Esophagus squamous epithelium (tissue), 5 donors: ENCODE results near the gene SPP1. TPM values are rescaled to one million over a fixed set of nuclear protein-coding genes. Genes with fewer than 3 reads are reported as not detected.

Experiments
- DNase-seq: peaks from one replicate; lab custom pipeline; 2025; lab: John Stamatoyannopoulos, UW
- H3K27ac ChIP-seq, 4 donors: fragments of 200-600 bp; sonication (generic); one replicate each; pipeline ENCODE4 v1.5.1; 2016 to 2019; ENCODE audit warnings: mild to moderate bottlenecking in 1 of 4
- H3K27me3 ChIP-seq, 4 donors: fragments of 200-600 bp; sonication (generic); 1 replicate in 3 of 4; 2 replicates in 1 of 4; pipeline versions ENCODE4 v1.5.1 to v1.6.0; 2017 to 2021; ENCODE audit warnings: antibody characterized with exemption in 1 of 4
- H3K36me3 ChIP-seq, 3 donors: fragments of 200-600 bp; sonication (generic); one replicate each; pipeline ENCODE4 v1.5.1; 2016 to 2019
- H3K4me1 ChIP-seq, 3 donors: fragments of 200-600 bp; sonication (generic); one replicate each; pipeline ENCODE4 v1.5.1; 2017 to 2019
- H3K4me3 ChIP-seq, 4 donors: fragments of 200-600 bp; sonication (generic); 1 replicate in 3 of 4; 2 replicates in 1 of 4; pipeline ENCODE4 v1.5.1; 2016 to 2019; ENCODE audit warnings: mild to moderate bottlenecking in 2 of 4, moderate library complexity in 1 of 4
- H3K9me3 ChIP-seq, 3 donors: fragments of 200-600 bp; sonication (generic); one replicate each; pipeline ENCODE4 v1.5.1; 2016 to 2019
- CTCF ChIP-seq, 6 experiments: fragments of 450-650 bp in 4 of 6; fragments of 200-600 bp in 2 of 6; sonication (generic) in 2 of 6; IDR thresholded peaks; one replicate each; pipeline ENCODE4 v1.5.1; 2016 to 2019; ENCODE audit warnings: antibody characterized with exemption in 6 of 6, mild to moderate bottlenecking in 4 of 6, moderate library complexity in 4 of 6
- POLR2A ChIP-seq, 4 donors: fragments of 450-650 bp; IDR thresholded peaks; one replicate each; pipeline ENCODE4 v1.6.1; 2017; ENCODE audit warnings: antibody characterized with exemption in 4 of 4, mild to moderate bottlenecking in 4 of 4, moderate library complexity in 3 of 4
- WGBS, 2 donors: methylation state at CpG; one replicate each; pipeline ENCODE4 v1.1.5; 2018; 5-methylcytosine and 5-hydroxymethylcytosine counted together
- intact Hi-C: fragments of 100-400 bp; cut with DNase I; formaldehyde crosslinking; loops from one replicate; pipeline ENCODE4 v1.15.0; 2022
- total RNA-seq, 4 donors: library from RNA; depleted of rRNA; stranded (reverse); fragments of >200 nt; gene quantifications; one replicate each; pipeline ENCODE4 v1.1.0, GENCODE V29; 2016
- donor health status: DM: yes; HTN: yes; CAD: no.

The SPP1 gene
- total RNA-seq, 4 donors from 2014 or later, result 0.15 to 4.0 (median 2.5) TPM

GRCh38 chr4:88006956-88007303, 31.4 kb downstream of the SPP1 start:
- WGBS, 2 donors, result 63 to 69% methylated on average over 9 to 10 of the region's 10 CpGs
- H3K27ac ChIP-seq, result peak overlapping the region; percentile 65 to 93 (median 86)
- no peaks in the 10 kb centered on the region for H3K36me3 ChIP-seq
- H3K27me3 ChIP-seq, result no peaks in the 10 kb centered on the region
- H3K9me3 ChIP-seq, result no peaks in the 10 kb centered on the region
- TF ChIP-seq CTCF (IDR thresholded peaks at IDR 0.05), result no peak
- TF ChIP-seq POLR2A (IDR thresholded peaks at IDR 0.05), result no peak
- DNase-seq, result no peak
- peaks cover 5 to 44% (median 16%) of the 10 kb centered on the region in 3 donors for H3K4me1 ChIP-seq
- peak overlapping the region; percentile 67 to 95 (median 82) for H3K4me3 ChIP-seq
- intact Hi-C loops, result no loop called here

- TF ChIP-seq CTCF (IDR thresholded peaks at IDR 0.05), result no peak
- peak in 2 of 4 donors; percentile 53 to 82 for TF ChIP-seq POLR2A (IDR thresholded peaks at IDR 0.05)
- no peak for DNase-seq
- H3K36me3 ChIP-seq, result no peaks in the 10 kb centered on the region
- no peaks in the 10 kb centered on the region for H3K27me3 ChIP-seq
- 0 to 11% methylated on average over 3 to 4 of the region's 116 CpGs for WGBS, 2 donors
- intact Hi-C loops, result no loop called here
- peak within 1 kb of the TSS; percentile 67 to 95 (median 82) for H3K4me3 ChIP-seq
- peak within 1 kb of the TSS; percentile 82 to 93 (median 88) for H3K27ac ChIP-seq
- peaks cover 5 to 50% (median 16%) of the 10 kb centered on the region in 3 donors for H3K4me1 ChIP-seq
- no peaks in the 10 kb centered on the region for H3K9me3 ChIP-seq
Measured at GRCh38 chr4:88007304-88008121, 32.0 kb downstream of the SPP1 start, which contains the start of gene PKD2. Gene PKD2, plus strand, starts transcription at chr4:88007635. Its CDS starts 99 bp downstream, at chr4:88007734.

DNA sequence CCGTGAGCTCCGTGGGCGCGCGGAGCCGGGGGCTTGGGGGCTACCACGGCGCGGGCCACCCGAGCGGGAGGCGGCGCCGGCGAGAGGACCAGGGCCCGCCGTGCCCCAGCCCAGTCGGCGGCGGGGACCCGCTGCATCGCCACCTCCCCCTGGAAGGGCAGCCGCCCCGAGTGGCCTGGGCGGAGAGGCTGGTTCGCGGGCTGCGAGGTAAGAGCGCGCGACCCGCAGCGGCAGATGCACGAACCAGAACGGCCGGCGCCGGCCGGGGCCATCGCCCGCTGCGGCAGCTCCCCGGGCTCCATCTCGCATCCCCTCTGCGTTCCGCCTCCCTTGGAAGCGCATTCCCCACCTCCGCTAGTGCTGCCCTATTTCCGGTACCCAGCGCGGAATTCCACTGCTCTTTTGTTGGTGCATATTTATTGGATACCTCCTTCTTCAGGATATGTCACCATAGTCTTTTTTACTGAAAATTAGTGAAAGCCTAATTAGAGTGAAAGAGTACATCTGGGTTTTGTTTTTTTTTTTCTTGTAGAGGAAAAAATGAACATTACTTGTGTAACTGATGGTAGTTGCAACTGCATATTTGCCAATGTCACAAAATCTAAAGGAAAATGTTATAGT, 32.7 kb downstream of the SPP1 start:
- intact Hi-C loops, result no loop called here
- DNase-seq, result no peak

DNA sequence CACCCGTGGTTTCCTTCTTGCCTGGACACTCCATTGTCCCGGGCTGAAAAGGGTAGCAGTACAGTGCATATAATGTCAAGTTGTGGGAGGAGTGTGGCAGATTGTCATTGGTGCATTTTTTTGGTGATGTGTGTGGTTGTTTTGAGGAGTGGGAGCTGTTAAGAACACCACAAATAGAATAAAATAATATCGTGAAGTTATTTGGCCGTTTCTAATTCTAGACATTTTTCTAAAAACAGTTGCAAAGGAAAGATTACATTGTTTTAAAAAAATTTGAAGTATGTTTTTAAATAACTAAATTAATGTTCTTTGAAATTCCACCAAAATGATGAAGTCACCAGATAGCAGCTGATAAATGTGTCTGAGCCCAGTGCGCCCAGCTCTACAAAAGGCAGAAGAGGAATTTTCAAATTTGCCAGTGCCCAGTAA, 33.2 kb downstream of the SPP1 start:
- intact Hi-C loops, result no loop called here
- Histone ChIP-seq H3K4me1 (peaks cover 5 to 58% (median 25%) of the 10 kb centered on the region in 3 donors), H3K27ac (peak overlapping the region in 3 of 4 donors; percentile 85 to 93 (median 91)), H3K36me3 (no peaks in the 10 kb centered on the region), H3K27me3 (no peaks in the 10 kb centered on the region), H3K9me3 (no peaks in the 10 kb centered on the region), H3K4me3 (peak overlapping the region; percentile 67 to 95 (median 82))
- 8 to 14% methylated on average over 5 of the region's 5 CpGs for WGBS, 2 donors
- no peak for DNase-seq
- TF ChIP-seq POLR2A (IDR thresholded peaks at IDR 0.05), result no peak

More for the DNA sequence above, 32.7 kb downstream of the SPP1 start:
- H3K4me3 ChIP-seq, result peak overlapping the region; percentile 67 to 95 (median 82)
- no peaks in the 10 kb centered on the region for H3K27me3 ChIP-seq
- peaks cover 5 to 53% (median 20%) of the 10 kb centered on the region in 3 donors for H3K4me1 ChIP-seq
- TF ChIP-seq POLR2A (IDR thresholded peaks at IDR 0.05) (no peak), CTCF (IDR thresholded peaks at IDR 0.05) (no peak)
- WGBS, 2 donors, result 1 to 2% methylated on average over 9 to 16 of the region's 51 CpGs
- H3K36me3 ChIP-seq, result no peaks in the 10 kb centered on the region
- peak overlapping the region; percentile 82 to 93 (median 88) for H3K27ac ChIP-seq
- no peaks in the 10 kb centered on the region for H3K9me3 ChIP-seq

- 71 to 74% methylated on average over 5 of the region's 5 CpGs for WGBS, 2 donors
- Histone ChIP-seq H3K4me1 (peaks cover 5 to 69% (median 28%) of the 10 kb centered on the region in 3 donors), H3K27ac (no peak overlapping the region)
Measured at GRCh38 chr4:88009871-88010270, 34.4 kb downstream of the SPP1 start.

More at GRCh38 chr4:88009871-88010270, 34.4 kb downstream of the SPP1 start:
- Histone ChIP-seq H3K4me3 (no peak overlapping the region), H3K9me3 (no peaks in the 10 kb centered on the region), H3K27me3 (no peaks in the 10 kb centered on the region), H3K36me3 (no peaks in the 10 kb centered on the region)
- no peak for DNase-seq
- TF ChIP-seq CTCF (IDR thresholded peaks at IDR 0.05), result no peak
- TF ChIP-seq POLR2A (IDR thresholded peaks at IDR 0.05), result no peak
- intact Hi-C loops, result no loop called here
